Measurements from ENCODE around the gene AIFM3.

The AIFM3 gene

DNA sequence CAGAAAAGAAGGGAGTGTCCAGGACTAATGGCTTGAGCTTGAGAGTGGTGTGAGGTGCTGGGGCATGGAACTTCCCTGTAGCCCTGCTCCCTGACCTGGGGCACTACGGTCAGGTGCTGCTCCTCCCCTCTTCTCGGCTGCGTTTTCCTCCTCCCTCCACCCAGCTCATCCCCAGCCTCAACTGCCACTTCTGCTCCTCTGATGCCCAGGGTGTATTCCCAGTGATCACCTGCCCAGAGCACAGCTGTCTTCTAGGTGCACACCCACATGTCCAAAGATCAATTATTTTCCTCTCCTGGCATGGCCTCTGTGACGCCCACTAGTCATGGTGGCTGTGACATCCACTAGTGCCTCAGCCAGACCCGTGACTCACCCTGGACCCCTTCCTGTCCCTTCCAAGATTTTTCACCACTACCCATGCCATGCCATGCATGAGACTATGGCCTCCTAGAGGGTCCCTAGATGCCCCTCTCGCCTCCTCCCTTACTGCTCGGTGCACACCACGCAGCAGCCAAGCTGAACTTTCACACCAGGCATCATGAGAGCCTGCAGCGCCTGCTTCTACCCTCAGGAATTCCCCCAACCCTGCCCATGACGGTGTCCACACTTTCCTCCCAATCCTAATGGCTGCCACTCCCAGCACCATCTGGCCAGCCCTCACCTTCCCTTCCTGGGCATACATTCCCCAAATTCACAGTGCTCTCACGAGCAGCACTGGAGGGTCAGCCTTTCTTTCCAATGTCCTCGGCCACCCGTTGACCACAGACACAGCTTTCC, 49.8 kb downstream of the AIFM3 start:
- Histone ChIP-seq H3K36me3 (replicated peaks) (no peaks in the 10 kb centered on the region), H3K27ac (no peak overlapping the region), H3K27me3 (replicated peaks) (no peaks in the 10 kb centered on the region), H3K4me3 (ENCODE audit: low read depth, low read length) (no peak overlapping the region)
- TF ChIP-seq, protein P1, sequence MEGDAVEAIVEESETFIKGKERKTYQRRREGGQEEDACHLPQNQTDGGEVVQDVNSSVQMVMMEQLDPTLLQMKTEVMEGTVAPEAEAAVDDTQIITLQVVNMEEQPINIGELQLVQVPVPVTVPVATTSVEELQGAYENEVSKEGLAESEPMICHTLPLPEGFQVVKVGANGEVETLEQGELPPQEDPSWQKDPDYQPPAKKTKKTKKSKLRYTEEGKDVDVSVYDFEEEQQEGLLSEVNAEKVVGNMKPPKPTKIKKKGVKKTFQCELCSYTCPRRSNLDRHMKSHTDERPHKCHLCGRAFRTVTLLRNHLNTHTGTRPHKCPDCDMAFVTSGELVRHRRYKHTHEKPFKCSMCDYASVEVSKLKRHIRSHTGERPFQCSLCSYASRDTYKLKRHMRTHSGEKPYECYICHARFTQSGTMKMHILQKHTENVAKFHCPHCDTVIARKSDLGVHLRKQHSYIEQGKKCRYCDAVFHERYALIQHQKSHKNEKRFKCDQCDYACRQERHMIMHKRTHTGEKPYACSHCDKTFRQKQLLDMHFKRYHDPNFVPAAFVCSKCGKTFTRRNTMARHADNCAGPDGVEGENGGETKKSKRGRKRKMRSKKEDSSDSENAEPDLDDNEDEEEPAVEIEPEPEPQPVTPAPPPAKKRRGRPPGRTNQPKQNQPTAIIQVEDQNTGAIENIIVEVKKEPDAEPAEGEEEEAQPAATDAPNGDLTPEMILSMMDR (IDR thresholded peaks at IDR 0.05; ENCODE audit: low read depth, low read length, missing control alignments) = no peak
- DNase-seq = no peak
- in situ Hi-C loops (cut with HindIII; ENCODE audit: low pct_ligation_motif_present, low sequenced_read_pairs) = no loop called here

DNA sequence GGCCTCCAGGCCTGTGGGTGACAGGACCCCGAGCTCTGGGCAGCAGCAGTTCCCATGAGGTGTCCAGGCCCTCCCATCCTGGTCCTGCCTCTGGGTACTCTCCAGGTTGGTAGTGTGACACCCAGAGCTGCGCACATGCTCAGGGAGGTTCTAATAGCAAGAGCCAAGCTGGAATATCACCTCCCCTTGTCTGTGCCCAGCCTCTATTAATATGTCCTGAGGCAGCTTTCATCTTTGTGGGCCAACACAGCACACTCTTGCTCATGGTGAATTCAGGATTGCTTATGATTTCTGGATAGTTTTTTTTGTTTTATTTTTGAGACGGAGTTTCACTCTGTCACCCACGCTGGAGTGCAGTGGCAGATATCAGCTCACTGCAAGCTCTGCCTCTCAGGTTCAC, 51.3 kb downstream of the AIFM3 start:
- no peaks in the 10 kb centered on the region for H3K27me3 ChIP-seq (replicated peaks)
- H3K4me3 ChIP-seq (ENCODE audit: low read depth, low read length) = no peak overlapping the region
- H3K36me3 ChIP-seq (replicated peaks) = no peaks in the 10 kb centered on the region
- DNase-seq = no peak
- in situ Hi-C loops (cut with HindIII; ENCODE audit: low pct_ligation_motif_present, low sequenced_read_pairs) = no loop called here
- no peak overlapping the region for H3K27ac ChIP-seq
- TF ChIP-seq, protein P1 (IDR thresholded peaks at IDR 0.05; ENCODE audit: low read depth, low read length, missing control alignments) = no peak

DNA sequence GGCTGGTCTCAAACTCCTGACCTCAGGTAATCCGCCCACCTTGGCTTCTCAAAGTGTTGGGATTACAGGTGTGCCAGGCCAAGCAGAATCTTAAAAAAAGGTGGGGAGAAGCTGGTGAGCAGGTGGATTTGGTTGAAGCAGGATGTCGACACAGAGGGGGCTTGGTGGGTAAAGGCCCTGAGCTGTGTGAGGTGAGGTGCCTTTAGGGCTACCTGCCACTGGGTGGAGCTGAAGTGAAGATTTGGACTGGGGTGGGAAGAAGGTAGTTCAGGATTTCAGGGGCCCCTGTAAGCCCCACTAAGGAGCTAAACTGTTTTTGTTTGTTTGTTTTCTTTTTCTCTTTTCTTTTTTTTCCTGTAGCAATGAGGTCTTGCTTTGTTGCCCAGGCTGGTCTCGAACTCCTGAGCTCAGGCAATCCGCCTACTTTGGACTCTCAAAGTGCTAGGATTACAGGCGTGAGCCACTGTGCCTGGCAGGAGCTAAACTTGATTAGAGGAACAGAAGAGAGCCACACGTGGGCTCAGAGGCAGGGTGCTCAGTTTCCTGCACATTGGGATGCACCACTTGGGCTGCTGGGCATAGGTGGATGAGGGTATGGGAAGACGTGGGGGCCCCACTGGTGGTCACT, 53.9 kb downstream of the AIFM3 start:
- Histone ChIP-seq H3K4me3 (ENCODE audit: low read depth, low read length) (no peak overlapping the region), H3K36me3 (replicated peaks) (no peaks in the 10 kb centered on the region), H3K27me3 (replicated peaks) (no peaks in the 10 kb centered on the region), H3K27ac (no peak overlapping the region)
- no peak for DNase-seq
- in situ Hi-C loops (cut with HindIII; ENCODE audit: low pct_ligation_motif_present, low sequenced_read_pairs) = no loop called here
- TF ChIP-seq, protein P1 (IDR thresholded peaks at IDR 0.05; ENCODE audit: low read depth, low read length, missing control alignments) = peak; percentile 71

DNA sequence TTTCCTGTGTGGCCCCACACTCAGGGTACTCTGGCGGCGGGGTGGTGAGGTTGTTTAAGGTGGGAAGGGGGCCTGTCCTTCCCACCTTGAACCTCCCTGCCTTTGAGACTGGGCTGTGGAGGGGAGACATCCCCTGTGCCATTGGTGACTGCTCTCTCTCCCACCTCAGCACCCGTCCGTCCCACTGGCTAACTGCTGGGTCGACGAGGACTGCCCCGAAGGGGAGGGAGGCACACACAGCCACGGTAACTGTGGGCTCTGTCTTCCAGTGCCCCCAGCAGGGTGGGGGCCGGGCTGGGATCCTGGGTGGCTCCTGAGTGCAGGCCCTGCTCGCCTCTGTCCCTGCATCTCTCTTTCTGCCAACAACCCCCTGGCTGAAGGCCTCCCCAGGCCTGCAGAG, 55.5 kb downstream of the AIFM3 start:
- Histone ChIP-seq H3K36me3 (replicated peaks) (no peaks in the 10 kb centered on the region), H3K4me3 (ENCODE audit: low read depth, low read length) (no peak overlapping the region), H3K27ac (no peak overlapping the region), H3K27me3 (replicated peaks) (no peaks in the 10 kb centered on the region)
- in situ Hi-C loops (cut with HindIII; ENCODE audit: low pct_ligation_motif_present, low sequenced_read_pairs) = no loop called here
- DNase-seq = no peak
- TF ChIP-seq, protein P1 (IDR thresholded peaks at IDR 0.05; ENCODE audit: low read depth, low read length, missing control alignments) = no peak

DNA sequence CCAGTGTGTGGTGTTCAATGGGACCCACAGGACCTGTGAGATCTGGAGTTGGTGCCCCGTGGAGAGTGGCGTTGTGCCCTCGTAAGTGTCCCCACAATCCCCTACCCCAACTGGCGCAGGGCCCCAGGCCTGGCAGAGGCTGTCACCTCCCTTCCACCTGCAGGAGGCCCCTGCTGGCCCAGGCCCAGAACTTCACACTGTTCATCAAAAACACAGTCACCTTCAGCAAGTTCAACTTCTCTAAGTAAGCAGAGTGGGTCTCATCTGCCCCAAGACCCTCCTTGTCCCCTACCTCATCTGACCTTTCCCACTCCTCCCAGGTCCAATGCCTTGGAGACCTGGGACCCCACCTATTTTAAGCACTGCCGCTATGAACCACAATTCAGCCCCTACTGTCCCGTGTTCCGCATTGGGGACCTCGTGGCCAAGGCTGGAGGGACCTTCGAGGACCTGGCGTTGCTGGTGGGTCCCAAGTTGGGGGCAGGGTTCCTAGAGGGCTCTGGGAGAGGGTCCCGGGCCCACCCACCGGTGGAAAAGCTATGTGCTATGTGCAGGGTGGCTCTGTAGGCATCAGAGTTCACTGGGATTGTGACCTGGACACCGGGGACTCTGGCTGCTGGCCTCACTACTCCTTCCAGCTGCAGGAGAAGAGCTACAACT, 56.0 kb downstream of the AIFM3 start:
- TF ChIP-seq, protein P1 (IDR thresholded peaks at IDR 0.05; ENCODE audit: low read depth, low read length, missing control alignments) = peak; percentile 11
- Histone ChIP-seq H3K27me3 (replicated peaks) (no peaks in the 10 kb centered on the region), H3K36me3 (replicated peaks) (no peaks in the 10 kb centered on the region), H3K4me3 (ENCODE audit: low read depth, low read length) (no peak overlapping the region), H3K27ac (no peak overlapping the region)
- DNase-seq = no peak
- in situ Hi-C loops (cut with HindIII; ENCODE audit: low pct_ligation_motif_present, low sequenced_read_pairs) = no loop called here

Measured in brain microvascular endothelial cell (primary cell).